ENCODE measurements around the gene PNPO.
A peak's percentile ranks its signal among the peaks of the same experiment; 100 is the strongest.

DNA sequence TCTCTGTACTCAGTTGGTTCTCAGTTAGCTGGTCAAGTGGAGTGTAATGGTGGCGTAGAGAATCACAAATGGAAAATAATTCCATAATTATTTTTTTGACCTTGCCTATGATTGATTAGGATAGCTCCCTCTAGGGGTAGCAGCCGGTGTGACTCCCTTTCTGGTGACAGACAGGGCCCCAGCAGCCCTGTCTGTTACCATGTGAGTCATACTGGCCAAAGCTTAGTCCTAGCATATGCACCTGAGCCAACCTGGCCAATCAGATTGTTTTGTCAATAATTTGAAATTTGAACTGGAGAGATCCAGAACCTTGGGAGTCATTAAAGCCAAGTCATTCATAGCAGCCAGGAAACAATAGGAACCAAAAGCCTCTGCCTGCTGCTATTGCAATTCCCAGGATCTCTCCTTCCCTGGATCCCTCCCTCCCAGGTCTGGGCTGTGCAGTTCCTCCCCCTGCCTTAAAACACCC, 5.6 kb downstream of the PNPO start:
- TF ChIP-seq, protein P1, sequence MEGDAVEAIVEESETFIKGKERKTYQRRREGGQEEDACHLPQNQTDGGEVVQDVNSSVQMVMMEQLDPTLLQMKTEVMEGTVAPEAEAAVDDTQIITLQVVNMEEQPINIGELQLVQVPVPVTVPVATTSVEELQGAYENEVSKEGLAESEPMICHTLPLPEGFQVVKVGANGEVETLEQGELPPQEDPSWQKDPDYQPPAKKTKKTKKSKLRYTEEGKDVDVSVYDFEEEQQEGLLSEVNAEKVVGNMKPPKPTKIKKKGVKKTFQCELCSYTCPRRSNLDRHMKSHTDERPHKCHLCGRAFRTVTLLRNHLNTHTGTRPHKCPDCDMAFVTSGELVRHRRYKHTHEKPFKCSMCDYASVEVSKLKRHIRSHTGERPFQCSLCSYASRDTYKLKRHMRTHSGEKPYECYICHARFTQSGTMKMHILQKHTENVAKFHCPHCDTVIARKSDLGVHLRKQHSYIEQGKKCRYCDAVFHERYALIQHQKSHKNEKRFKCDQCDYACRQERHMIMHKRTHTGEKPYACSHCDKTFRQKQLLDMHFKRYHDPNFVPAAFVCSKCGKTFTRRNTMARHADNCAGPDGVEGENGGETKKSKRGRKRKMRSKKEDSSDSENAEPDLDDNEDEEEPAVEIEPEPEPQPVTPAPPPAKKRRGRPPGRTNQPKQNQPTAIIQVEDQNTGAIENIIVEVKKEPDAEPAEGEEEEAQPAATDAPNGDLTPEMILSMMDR (conservative IDR thresholded peaks at IDR 0.05; ENCODE audit: low read length): peak; percentile 96
- TF ChIP-seq EZH2phosphoT487 (IDR thresholded peaks at IDR 0.05; ENCODE audit: borderline replicate concordance, low read depth, low read length): no peak

Measured in OCI-LY7 (cell line).